ENCODE measurements around the gene MAD1L1.
"Not testable (repeated sequence)": the region's sequence is repeated elsewhere in the genome, so short reads cannot be mapped to it uniquely, and the experiment has no call there.

Gene MAD1L1

DNA sequence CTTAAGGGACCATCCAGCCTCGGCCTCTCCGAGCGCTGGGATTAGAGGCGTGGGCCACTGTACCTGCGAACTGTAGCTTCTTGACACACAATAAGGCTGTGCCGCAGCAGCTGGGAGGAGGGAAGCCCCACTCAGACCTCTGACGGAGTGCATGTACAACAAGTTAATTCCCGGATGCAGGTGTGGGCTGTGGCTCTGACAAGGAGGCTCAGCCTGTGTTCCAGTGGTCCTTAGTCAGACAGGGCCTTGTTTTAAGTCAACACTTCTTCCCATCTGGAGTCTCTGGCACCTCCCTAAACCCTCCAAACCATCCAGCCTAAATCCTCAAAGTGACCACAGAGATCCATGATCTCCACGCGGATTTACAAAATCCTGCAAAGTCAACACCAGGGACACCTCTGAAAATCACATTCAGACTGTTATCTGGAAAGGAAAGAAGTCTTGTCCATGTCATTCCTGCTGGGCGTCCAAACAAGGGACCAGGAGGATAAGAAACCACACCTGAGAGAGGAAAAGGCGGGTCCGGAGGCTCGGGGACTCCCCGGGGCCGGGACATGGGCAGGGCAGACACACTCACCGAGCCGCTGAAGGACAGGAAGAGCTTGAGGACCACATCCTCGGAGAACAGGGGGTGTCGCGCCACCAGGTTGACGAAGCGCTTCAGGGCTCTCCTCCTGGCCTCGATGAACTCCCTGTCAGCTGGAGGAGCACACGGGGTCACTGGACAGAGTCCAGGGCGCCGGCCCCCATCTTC lies 38.7 kb upstream of the MAD1L1 start:
- 89% methylated on average over 27 of the region's 27 CpGs for WGBS
- no peak overlapping the region for H3K9ac ChIP-seq (ENCODE audit: low read depth, low read length)

DNA sequence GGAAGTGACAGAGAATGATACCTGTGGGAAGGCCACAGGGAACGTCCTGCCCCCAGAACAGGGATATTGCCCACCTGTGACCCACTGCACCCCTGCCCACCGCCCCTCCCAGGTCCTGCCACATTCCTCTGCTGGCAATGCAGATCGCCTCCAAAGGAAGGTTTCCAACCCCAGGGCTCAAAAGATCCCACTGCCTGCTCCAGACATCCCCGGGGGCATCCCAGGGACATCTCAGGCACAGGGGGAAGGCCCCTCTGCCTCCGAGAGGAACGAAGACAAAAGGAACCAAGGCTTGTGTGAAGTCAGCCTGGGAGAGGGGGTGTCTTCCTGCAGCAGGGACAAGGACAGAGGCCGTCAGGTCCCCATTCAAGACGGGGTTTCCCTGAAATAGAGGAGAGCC lies 37.8 kb upstream of the MAD1L1 start:
- Histone ChIP-seq H3K4me1 (ENCODE audit: insufficient read depth, low read length) (peaks cover 14% of the 10 kb centered on the region), H3K36me3 (ENCODE audit: insufficient read depth, low read length) (peaks cover 23% of the 10 kb centered on the region), H3K9ac (ENCODE audit: low read depth, low read length) (no peak overlapping the region), H3K27me3 (ENCODE audit: insufficient read depth, low read length) (no peaks in the 10 kb centered on the region), H3K27ac (ENCODE audit: low read depth, low read length) (peak overlapping the region; percentile 52; the same call in 1 of the 2 replicates), H3K9me3 (ENCODE audit: insufficient read depth, low read depth, low read length) (no peaks in the 10 kb centered on the region), H3K4me3 (ENCODE audit: low read length) (no peak overlapping the region)
- WGBS = 75% methylated on average over 8 of the region's 8 CpGs

More for the DNA sequence above, 38.7 kb upstream of the MAD1L1 start:
- Histone ChIP-seq H3K4me1 (ENCODE audit: insufficient read depth, low read length) (peaks cover 14% of the 10 kb centered on the region), H3K27ac (ENCODE audit: low read depth, low read length) (no peak overlapping the region), H3K9me3 (ENCODE audit: insufficient read depth, low read depth, low read length) (no peaks in the 10 kb centered on the region), H3K4me3 (ENCODE audit: low read length) (no peak overlapping the region), H3K27me3 (ENCODE audit: insufficient read depth, low read length) (no peaks in the 10 kb centered on the region), H3K36me3 (ENCODE audit: insufficient read depth, low read length) (peaks cover 23% of the 10 kb centered on the region)

DNA sequence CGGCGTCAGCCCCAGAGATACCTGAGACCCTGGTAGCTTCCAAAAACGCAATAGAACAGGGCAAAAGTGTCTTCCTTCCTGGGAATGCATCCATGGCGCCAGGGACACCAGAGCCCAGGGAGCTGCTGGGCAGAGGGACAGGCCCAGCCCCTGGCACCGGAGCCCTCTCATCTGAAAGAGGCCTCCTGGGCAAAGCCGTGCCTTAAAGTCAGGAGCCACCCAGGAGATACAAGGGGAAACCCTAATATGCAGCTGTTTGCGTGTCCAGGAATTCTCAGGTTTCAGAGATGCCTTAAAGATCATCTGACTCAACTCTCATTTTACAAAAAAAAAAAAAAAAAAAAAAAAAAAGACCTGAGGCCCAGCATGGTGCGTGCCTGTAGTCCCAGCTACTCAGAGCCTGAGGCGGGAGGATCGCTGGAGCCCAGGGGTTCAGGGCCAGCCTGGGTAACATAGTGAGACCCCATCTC lies 37.3 kb upstream of the MAD1L1 start:
- H3K4me1 ChIP-seq (ENCODE audit: insufficient read depth, low read length) = peaks cover 14% of the 10 kb centered on the region
- no peaks in the 10 kb centered on the region for H3K9me3 ChIP-seq (ENCODE audit: insufficient read depth, low read depth, low read length)
- 66% methylated on average over 10 of the region's 10 CpGs for WGBS
- no peak overlapping the region for H3K4me3 ChIP-seq (ENCODE audit: low read length)
- peak overlapping the region; percentile 21; the same call in 1 of the 2 replicates for H3K9ac ChIP-seq (ENCODE audit: low read depth, low read length)
- no peaks in the 10 kb centered on the region for H3K27me3 ChIP-seq (ENCODE audit: insufficient read depth, low read length)
- H3K36me3 ChIP-seq (ENCODE audit: insufficient read depth, low read length) = peaks cover 21% of the 10 kb centered on the region
- peak overlapping the region; percentile 79 for H3K27ac ChIP-seq (ENCODE audit: low read depth, low read length)

DNA sequence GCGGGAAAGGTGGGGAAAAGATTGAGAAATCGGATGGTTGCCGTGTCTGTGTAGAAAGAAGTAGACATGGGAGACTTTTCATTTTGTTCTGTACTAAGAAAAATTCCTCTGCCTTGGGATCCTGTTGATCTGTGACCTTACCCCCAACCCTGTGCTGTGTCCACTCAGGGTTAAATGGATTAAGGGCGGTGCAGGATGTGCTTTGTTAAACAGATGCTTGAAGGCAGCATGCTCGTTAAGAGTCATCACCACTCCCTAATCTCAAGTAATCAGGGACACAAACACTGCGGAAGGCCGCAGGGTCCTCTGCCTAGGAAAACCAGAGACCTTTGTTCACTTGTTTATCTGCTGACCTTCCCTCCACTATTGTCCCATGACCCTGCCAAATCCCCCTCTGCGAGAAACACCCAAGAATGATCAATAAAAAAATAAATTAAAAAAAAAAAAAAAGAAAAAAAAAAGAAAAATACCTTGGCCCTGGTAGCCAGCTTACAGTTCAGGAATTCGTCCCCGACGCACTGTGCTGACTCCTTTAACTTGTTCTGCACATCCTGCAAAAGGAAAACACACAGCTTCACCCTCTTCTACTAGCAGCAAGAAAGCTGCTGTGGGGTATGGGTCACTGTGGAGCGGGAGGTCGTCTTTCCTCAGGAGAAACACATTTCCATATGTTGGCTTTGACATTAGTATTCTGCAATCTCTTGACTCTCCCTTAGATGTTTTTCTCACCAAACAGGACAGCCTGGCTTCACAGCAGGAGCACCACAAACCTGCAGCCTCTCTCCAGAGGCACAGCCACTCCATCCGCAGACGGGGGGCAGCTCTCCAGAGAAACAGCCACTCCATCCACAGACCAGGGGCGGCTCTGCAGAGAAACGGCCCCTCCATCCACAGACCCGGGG lies 36.6 kb upstream of the MAD1L1 start:
- 29% methylated on average over 13 of the region's 18 CpGs for WGBS
- H3K27ac ChIP-seq (ENCODE audit: low read depth, low read length) = peak overlapping the region; percentile 79
- H3K9me3 ChIP-seq (ENCODE audit: insufficient read depth, low read depth, low read length); H3K4me3 ChIP-seq (ENCODE audit: low read length); H3K27me3 ChIP-seq (ENCODE audit: insufficient read depth, low read length): not testable (repeated sequence)
- peaks cover 14% of the 10 kb centered on the region for H3K4me1 ChIP-seq (ENCODE audit: insufficient read depth, low read length)
- H3K36me3 ChIP-seq (ENCODE audit: insufficient read depth, low read length) = peaks cover 19% of the 10 kb centered on the region; the same call in 1 of the 2 replicates
- peak overlapping the region; percentile 21; the same call in 1 of the 2 replicates for H3K9ac ChIP-seq (ENCODE audit: low read depth, low read length)

- H3K36me3 ChIP-seq (ENCODE audit: insufficient read depth, low read length) = peaks cover 26% of the 10 kb centered on the region
- WGBS = 80% methylated on average over 10 of the region's 10 CpGs
- no peak overlapping the region for H3K4me3 ChIP-seq (ENCODE audit: low read length)
- no peak overlapping the region for H3K27ac ChIP-seq (ENCODE audit: low read depth, low read length)
- no peak overlapping the region for H3K9ac ChIP-seq (ENCODE audit: low read depth, low read length)
- H3K4me1 ChIP-seq (ENCODE audit: insufficient read depth, low read length) = peaks cover 14% of the 10 kb centered on the region
- no peaks in the 10 kb centered on the region for H3K9me3 ChIP-seq (ENCODE audit: insufficient read depth, low read depth, low read length)
- no peaks in the 10 kb centered on the region for H3K27me3 ChIP-seq (ENCODE audit: insufficient read depth, low read length)
Measured at GRCh38 chr7:2266911-2267310, 34.2 kb upstream of the MAD1L1 start.

- Histone ChIP-seq H3K9ac (ENCODE audit: low read depth, low read length) (no peak overlapping the region), H3K9me3 (ENCODE audit: insufficient read depth, low read depth, low read length) (no peaks in the 10 kb centered on the region), H3K4me1 (ENCODE audit: insufficient read depth, low read length) (no peaks in the 10 kb centered on the region), H3K4me3 (ENCODE audit: low read length) (no peak overlapping the region), H3K36me3 (ENCODE audit: insufficient read depth, low read length) (peaks cover 25% of the 10 kb centered on the region), H3K27me3 (ENCODE audit: insufficient read depth, low read length) (no peaks in the 10 kb centered on the region), H3K27ac (ENCODE audit: low read depth, low read length) (no peak overlapping the region)
- 98% methylated on average over 23 of the region's 23 CpGs for WGBS
Measured at GRCh38 chr7:2264158-2264557, 31.4 kb upstream of the MAD1L1 start.

GRCh38 chr7:2263176-2263575 lies 30.4 kb upstream of the MAD1L1 start:
- Histone ChIP-seq H3K4me3 (ENCODE audit: low read length) (no peak overlapping the region), H3K27ac (ENCODE audit: low read depth, low read length) (no peak overlapping the region)
- WGBS = 93% methylated on average over 18 of the region's 18 CpGs

DNA sequence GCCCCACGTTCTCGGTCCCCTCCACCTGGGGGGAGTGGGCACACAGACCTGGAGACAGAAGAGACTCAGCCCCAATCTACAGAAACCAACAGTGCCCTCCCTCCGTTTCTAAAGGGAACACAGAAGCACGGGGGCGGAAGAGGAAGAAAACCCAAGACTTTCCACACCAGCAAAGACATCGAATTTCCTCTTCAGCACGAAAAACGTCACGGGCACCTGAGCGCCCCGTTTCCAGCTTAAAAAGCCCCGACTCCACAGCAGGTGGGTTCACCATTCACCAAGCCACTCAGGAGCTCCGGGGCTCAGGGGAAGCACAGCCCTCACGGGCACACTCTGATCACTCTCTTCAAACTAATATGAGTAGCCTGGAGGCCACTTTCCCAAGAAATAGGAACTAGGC lies 28.9 kb upstream of the MAD1L1 start:
- Histone ChIP-seq H3K4me1 (ENCODE audit: insufficient read depth, low read length) (no peaks in the 10 kb centered on the region), H3K27ac (ENCODE audit: low read depth, low read length) (no peak overlapping the region)

More at GRCh38 chr7:2263176-2263575, 30.4 kb upstream of the MAD1L1 start:
- Histone ChIP-seq H3K27me3 (ENCODE audit: insufficient read depth, low read length) (no peaks in the 10 kb centered on the region), H3K4me1 (ENCODE audit: insufficient read depth, low read length) (no peaks in the 10 kb centered on the region), H3K36me3 (ENCODE audit: insufficient read depth, low read length) (peaks cover 25% of the 10 kb centered on the region), H3K9me3 (ENCODE audit: insufficient read depth, low read depth, low read length) (no peaks in the 10 kb centered on the region), H3K9ac (ENCODE audit: low read depth, low read length) (no peak overlapping the region)

DNA sequence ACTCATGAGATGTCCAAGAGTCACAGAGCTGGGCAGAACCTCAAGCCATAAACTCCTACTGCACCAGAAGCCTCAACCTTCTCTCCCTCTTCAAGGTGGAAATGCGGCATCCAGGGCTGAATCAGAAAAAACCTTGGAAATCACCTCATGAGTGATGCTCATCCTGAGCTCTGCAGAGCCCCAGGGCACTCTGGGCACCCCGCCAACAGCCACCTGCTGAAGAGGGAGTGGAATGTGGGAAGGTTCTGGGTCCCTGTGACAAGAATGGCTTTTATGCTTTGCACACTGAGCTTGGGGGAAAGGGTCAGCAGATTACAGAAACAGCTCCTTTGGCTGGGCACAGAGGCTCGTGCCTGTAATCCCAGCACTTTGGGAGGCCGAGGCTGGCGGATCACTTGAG lies 28.1 kb upstream of the MAD1L1 start:
- Histone ChIP-seq H3K9ac (ENCODE audit: low read depth, low read length) (no peak overlapping the region), H3K9me3 (ENCODE audit: insufficient read depth, low read depth, low read length) (no peaks in the 10 kb centered on the region), H3K4me3 (ENCODE audit: low read length) (no peak overlapping the region), H3K27me3 (ENCODE audit: insufficient read depth, low read length) (no peaks in the 10 kb centered on the region), H3K4me1 (ENCODE audit: insufficient read depth, low read length) (no peaks in the 10 kb centered on the region), H3K36me3 (ENCODE audit: insufficient read depth, low read length) (peaks cover 35% of the 10 kb centered on the region), H3K27ac (ENCODE audit: low read depth, low read length) (no peak overlapping the region)
- WGBS = 94% methylated on average over 5 of the region's 5 CpGs

More for the DNA sequence above, 28.9 kb upstream of the MAD1L1 start:
- no peak overlapping the region for H3K4me3 ChIP-seq (ENCODE audit: low read length)
- H3K36me3 ChIP-seq (ENCODE audit: insufficient read depth, low read length) = peaks cover 31% of the 10 kb centered on the region
- H3K9ac ChIP-seq (ENCODE audit: low read depth, low read length) = no peak overlapping the region
- H3K9me3 ChIP-seq (ENCODE audit: insufficient read depth, low read depth, low read length) = no peaks in the 10 kb centered on the region
- no peaks in the 10 kb centered on the region for H3K27me3 ChIP-seq (ENCODE audit: insufficient read depth, low read length)
- WGBS = 95% methylated on average over 14 of the region's 14 CpGs

DNA sequence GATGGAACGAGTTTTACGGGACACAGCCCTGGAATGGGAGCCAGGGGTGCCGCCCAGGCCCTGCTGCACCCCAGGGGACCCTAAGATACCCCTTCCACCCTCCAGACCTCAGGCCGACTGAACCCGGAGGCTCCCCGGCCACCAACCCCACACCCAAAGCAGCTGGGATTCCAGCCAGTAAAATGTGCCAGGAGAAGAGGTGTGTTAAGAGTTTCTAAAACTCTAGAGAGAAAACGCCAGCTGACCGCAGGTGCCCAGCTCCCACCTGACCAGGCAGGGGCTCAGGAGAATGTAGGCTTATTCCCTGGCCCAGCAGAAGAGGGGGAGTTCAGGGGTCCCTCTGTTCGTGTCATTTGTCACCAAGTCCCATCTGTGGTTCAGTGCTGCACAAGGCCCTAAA lies 26.7 kb upstream of the MAD1L1 start:
- H3K9me3 ChIP-seq (ENCODE audit: insufficient read depth, low read depth, low read length) = no peaks in the 10 kb centered on the region
- peaks cover 40% of the 10 kb centered on the region for H3K36me3 ChIP-seq (ENCODE audit: insufficient read depth, low read length)
- H3K27me3 ChIP-seq (ENCODE audit: insufficient read depth, low read length) = no peaks in the 10 kb centered on the region
- no peak overlapping the region for H3K9ac ChIP-seq (ENCODE audit: low read depth, low read length)
- H3K27ac ChIP-seq (ENCODE audit: low read depth, low read length) = no peak overlapping the region
- H3K4me1 ChIP-seq (ENCODE audit: insufficient read depth, low read length) = no peaks in the 10 kb centered on the region
- H3K4me3 ChIP-seq (ENCODE audit: low read length) = no peak overlapping the region
- WGBS = 92% methylated on average over 6 of the region's 9 CpGs

Data from HUES64 (cell line).